ENCODE data around the gene BLID.

Gene BLID

DNA sequence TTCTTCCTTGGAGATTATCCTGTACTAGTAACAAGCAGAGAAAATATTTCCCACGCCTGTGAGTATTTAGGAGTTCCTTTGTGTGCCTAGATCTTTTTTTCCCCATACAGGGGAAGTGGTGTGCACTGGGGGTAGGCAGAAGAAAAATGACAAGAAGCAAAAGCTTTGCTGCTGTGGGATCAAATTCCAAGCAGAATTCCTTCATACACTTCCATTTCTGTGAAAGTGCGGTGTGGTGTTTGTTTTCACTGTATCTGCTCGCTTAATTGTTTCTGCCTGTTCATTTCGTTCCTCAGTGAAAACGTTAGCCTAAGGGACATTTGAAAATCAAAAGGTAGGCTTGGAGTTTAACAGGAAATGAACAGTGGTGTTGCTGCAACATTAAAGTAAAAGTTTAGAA lies 47.9 kb downstream of the BLID start:
- no peaks in the 10 kb centered on the region for H3K27me3 ChIP-seq (ENCODE audit: low read length)

More for the DNA sequence above, 47.9 kb downstream of the BLID start:
- Histone ChIP-seq H3K4me2 (ENCODE audit: low read depth, low read length, poor library complexity, severe bottlenecking) (no peak overlapping the region), H3K4me3 (ENCODE audit: insufficient read depth, low read length, poor library complexity, severe bottlenecking) (no peak overlapping the region), H3K79me2 (ENCODE audit: insufficient read depth, low read length) (no peaks in the 10 kb centered on the region), H4K20me1 (ENCODE audit: low read depth, low read length) (no peaks in the 10 kb centered on the region), H3K36me3 (ENCODE audit: low read length) (no peaks in the 10 kb centered on the region), H3K27ac (ENCODE audit: low read depth, low read length) (no peak overlapping the region), H3K9me3 (ENCODE audit: insufficient read depth, low read length) (no peaks in the 10 kb centered on the region), H3F3A (ENCODE audit: insufficient read depth) (no peaks in the 10 kb centered on the region), H2AFZ (ENCODE audit: low read depth, low read length, severe bottlenecking) (no peak overlapping the region), H3K9me2 (replicated peaks; ENCODE audit: insufficient read depth, low read length) (no peaks in the 10 kb centered on the region), H3K9ac (ENCODE audit: low read length) (no peak overlapping the region)
- TF ChIP-seq CTCF (IDR thresholded peaks at IDR 0.05; ENCODE audit: insufficient read depth, low read length, poor library complexity, severe bottlenecking), result no peak
- no peak for TF ChIP-seq EZH2phosphoT487 (conservative IDR thresholded peaks at IDR 0.05; ENCODE audit: low read length)
